Fibroblast of lung (primary cell): ENCODE measurements around the gene STOML2. TPM values are rescaled to one million over a fixed set of nuclear protein-coding genes. Genes with fewer than 3 reads are reported as not detected.

Source experiments
- DNase-seq, 2 donors: peaks; one replicate each; pipeline versions ENCODE4 v3.0.0 to v3.0.0-alpha.2; 2010; ENCODE audit warnings: low read depth in 2 of 2
- H2AFZ ChIP-seq: 2 replicates; pipeline ENCODE4 v1.5.1; 2012; ENCODE audit warnings: low read length, control low read depth, inconsistent platforms
- H3K27ac ChIP-seq: 2 replicates; pipeline ENCODE4 v1.5.1; 2011; ENCODE audit warnings: low read length, control low read depth; ENCODE audit not compliant: insufficient read depth
- H3K27me3 ChIP-seq: 2 replicates; pipeline ENCODE4 v1.5.1; 2011; ENCODE audit warnings: mild to moderate bottlenecking, low read length; ENCODE audit not compliant: control insufficient read depth, insufficient read depth
- H3K36me3 ChIP-seq: 2 replicates; pipeline ENCODE4 v1.5.1; 2011; ENCODE audit warnings: low read length; ENCODE audit not compliant: control insufficient read depth, insufficient read depth
- H3K4me1 ChIP-seq: 2 replicates; pipeline ENCODE4 v1.5.1; 2011; ENCODE audit warnings: low read length; ENCODE audit not compliant: control insufficient read depth, insufficient read depth; ENCODE audit errors: extremely low read depth
- H3K4me2 ChIP-seq: 2 replicates; pipeline ENCODE4 v1.5.1; 2011; ENCODE audit warnings: low read length, control low read depth; ENCODE audit not compliant: insufficient read depth; ENCODE audit errors: extremely low read depth
- H3K4me3 ChIP-seq, 4 experiments: fragments of 200-600 bp in 1 of 4; sonication (generic) in 1 of 4; replicated peaks in 1 of 4; 2 replicates each; pipeline ENCODE4 v1.5.1; 2011 to 2016; ENCODE audit warnings: low read length in 4 of 4, low read depth in 3 of 4, mild to moderate bottlenecking in 3 of 4, control low read depth in 2 of 4, inconsistent platforms in 1 of 4, mixed read lengths in 1 of 4; ENCODE audit not compliant: insufficient read depth in 1 of 4; ENCODE audit errors: control extremely low read depth in 1 of 4
- H3K79me2 ChIP-seq: 2 replicates; pipeline ENCODE4 v1.5.1; 2012; ENCODE audit warnings: mild to moderate bottlenecking, low read length, inconsistent platforms; ENCODE audit not compliant: control insufficient read depth, insufficient read depth
- H3K9ac ChIP-seq: 2 replicates; pipeline ENCODE4 v1.5.1; 2011; ENCODE audit warnings: mild to moderate bottlenecking, low read length, control low read depth; ENCODE audit not compliant: insufficient read depth
- H3K9me3 ChIP-seq: 2 replicates; pipeline ENCODE4 v1.5.1; 2012; ENCODE audit warnings: low read depth, low read length; ENCODE audit not compliant: control insufficient read depth, insufficient read depth
- H4K20me1 ChIP-seq: 2 replicates; pipeline ENCODE4 v1.5.1; 2011; ENCODE audit warnings: low read length; ENCODE audit not compliant: control insufficient read depth, insufficient read depth; ENCODE audit errors: extremely low read depth
- EZH2 ChIP-seq: IDR thresholded peaks from 2 replicates; pipeline ENCODE4 v1.5.1; 2012; ENCODE audit warnings: low read length, control low read depth, mild to moderate bottlenecking; ENCODE audit errors: missing control alignments
- polyA plus RNA-seq, 2 donors: library from polyadenylated mRNA; depleted of rRNA in 1 of 2; stranded (reverse) in 1 of 2; unstranded in 1 of 2; fragments of >200 nt; gene quantifications; 2 replicates each; pipeline ENCODE4 v1.2.1, GENCODE V29; 2011 to 2012; ENCODE audit warnings: missing spikeins in 1 of 2
- total RNA-seq: library from RNA; depleted of rRNA; stranded (reverse); fragments of >200 nt; gene quantifications from 2 replicates; pipeline ENCODE4 v1.2.1, GENCODE V29; 2014
- TF ChIP-seq, protein P1 (sequence below), 2 donors: IDR thresholded peaks in 1 of 2; conservative IDR thresholded peaks in 1 of 2; 1 replicate in 1 of 2; 2 replicates in 1 of 2; pipeline ENCODE4 v1.5.1; 2011 to 2012; ENCODE audit warnings: low read length in 2 of 2, control low read depth in 1 of 2, inconsistent platforms in 1 of 2, low read depth in 1 of 2, mild to moderate bottlenecking in 1 of 2

Gene STOML2
- total and polyA plus RNA-seq, 2 donors (not counting 1 experiment from before 2014, with no cell fraction given), result 94.0 to 170 TPM

GRCh38 chr9:35115680-35116538 lies 13.0 kb upstream of the STOML2 start, which contains the start of gene ATOSB:
Gene ATOSB (minus strand): TSS chr9:35115862. CDS start chr9:35108274, 7,588 bp downstream.
- Histone ChIP-seq H3K4me2 (peak within 1 kb of the TSS; percentile 100), H2AFZ (peak within 1 kb of the TSS; percentile 88), H3K36me3 (no peaks in the 10 kb centered on the region), H3K27me3 (no peaks in the 10 kb centered on the region), H3K79me2 (peaks cover 15% of the 10 kb centered on the region), H3K27ac (peak within 1 kb of the TSS; percentile 94), H3K4me1 (peaks cover 20% of the 10 kb centered on the region), H3K9ac (peak within 1 kb of the TSS; percentile 69), H4K20me1 (no peaks in the 10 kb centered on the region), H3K9me3 (no peaks in the 10 kb centered on the region), H3K4me3 (peak within 1 kb of the TSS; percentile 70 to 93 (median 82))
- DNase-seq, result peak; percentile 95 to 96
- TF ChIP-seq, protein P1, sequence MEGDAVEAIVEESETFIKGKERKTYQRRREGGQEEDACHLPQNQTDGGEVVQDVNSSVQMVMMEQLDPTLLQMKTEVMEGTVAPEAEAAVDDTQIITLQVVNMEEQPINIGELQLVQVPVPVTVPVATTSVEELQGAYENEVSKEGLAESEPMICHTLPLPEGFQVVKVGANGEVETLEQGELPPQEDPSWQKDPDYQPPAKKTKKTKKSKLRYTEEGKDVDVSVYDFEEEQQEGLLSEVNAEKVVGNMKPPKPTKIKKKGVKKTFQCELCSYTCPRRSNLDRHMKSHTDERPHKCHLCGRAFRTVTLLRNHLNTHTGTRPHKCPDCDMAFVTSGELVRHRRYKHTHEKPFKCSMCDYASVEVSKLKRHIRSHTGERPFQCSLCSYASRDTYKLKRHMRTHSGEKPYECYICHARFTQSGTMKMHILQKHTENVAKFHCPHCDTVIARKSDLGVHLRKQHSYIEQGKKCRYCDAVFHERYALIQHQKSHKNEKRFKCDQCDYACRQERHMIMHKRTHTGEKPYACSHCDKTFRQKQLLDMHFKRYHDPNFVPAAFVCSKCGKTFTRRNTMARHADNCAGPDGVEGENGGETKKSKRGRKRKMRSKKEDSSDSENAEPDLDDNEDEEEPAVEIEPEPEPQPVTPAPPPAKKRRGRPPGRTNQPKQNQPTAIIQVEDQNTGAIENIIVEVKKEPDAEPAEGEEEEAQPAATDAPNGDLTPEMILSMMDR (conservative IDR thresholded peaks at IDR 0.05 in 1 of 2, IDR thresholded peaks at IDR 0.05 in 1 of 2; ENCODE audit: low read depth in 1 of 2, low read length in 2 of 2), result no peak
- TF ChIP-seq EZH2, result no peak

- Histone ChIP-seq H3K27me3 (no peaks in the 10 kb centered on the region), H3K4me1 (peaks cover 25% of the 10 kb centered on the region), H3K79me2 (peaks cover 24% of the 10 kb centered on the region), H3K27ac (peak overlapping the region; percentile 94), H3K9ac (peak overlapping the region; percentile 69), H3K36me3 (no peaks in the 10 kb centered on the region), H3K4me3 (peak overlapping the region; percentile 70 to 93 (median 82)), H3K4me2 (peak overlapping the region; percentile 100), H2AFZ (peak overlapping the region; percentile 25), H4K20me1 (no peaks in the 10 kb centered on the region), H3K9me3 (no peaks in the 10 kb centered on the region)
- no peak for DNase-seq
- TF ChIP-seq, protein P1 (conservative IDR thresholded peaks at IDR 0.05 in 1 of 2, IDR thresholded peaks at IDR 0.05 in 1 of 2; ENCODE audit: low read depth in 1 of 2, low read length in 2 of 2), result no peak
- no peak for TF ChIP-seq EZH2
These were observed 12.1 kb upstream of the STOML2 start for GRCh38 chr9:35114840-35115628.
